DND-41 (cell line): Measurements from ENCODE around the gene APOBEC3H.

Experiments
- ATAC-seq: fragments of 200-7000 bp; cut with Tn5 transposase; 3 replicates; pipeline ENCODE4 v1.9.1; 2021; ENCODE audit warnings: low read depth; ENCODE audit not compliant: insufficient read depth
- DNase-seq: peaks from one replicate; pipeline ENCODE4 v3.0.0-alpha.2; 2020
- H2AFZ ChIP-seq: 2 replicates; pipeline ENCODE4 v1.6.0; 2012; ENCODE audit warnings: low read depth, low read length
- H3K27ac ChIP-seq: 2 replicates; pipeline ENCODE4 v1.5.1; 2012; ENCODE audit warnings: low read length, inconsistent platforms
- H3K27me3 ChIP-seq: fragments of 200-600 bp; sonication (generic); 2 replicates; pipeline ENCODE4 v1.6.0; 2012; ENCODE audit warnings: low read length, mild to moderate bottlenecking, inconsistent platforms; ENCODE audit not compliant: insufficient read depth, poor library complexity
- H3K36me3 ChIP-seq: 2 replicates; pipeline ENCODE4 v1.5.1; 2012; ENCODE audit warnings: low read length, inconsistent platforms; ENCODE audit not compliant: insufficient read depth
- H3K4me1 ChIP-seq: 2 replicates; pipeline ENCODE4 v1.5.1; 2012; ENCODE audit warnings: mild to moderate bottlenecking, low read length; ENCODE audit not compliant: insufficient read depth
- H3K4me2 ChIP-seq: 2 replicates; pipeline ENCODE4 v1.6.0; 2012; ENCODE audit warnings: mild to moderate bottlenecking, moderate library complexity, low read length, inconsistent platforms; ENCODE audit not compliant: insufficient read depth
- H3K4me3 ChIP-seq, 2 experiments: fragments of 200-600 bp in 1 of 2; shearing (Covaris generic) in 1 of 2; 2 replicates each; pipeline ENCODE4 v1.5.1; 2012 to 2016; ENCODE audit warnings: inconsistent platforms in 2 of 2, low read length in 2 of 2, mild to moderate bottlenecking in 2 of 2, low read depth in 1 of 2, moderate library complexity in 1 of 2
- H3K79me2 ChIP-seq: 2 replicates; pipeline ENCODE4 v1.6.0; 2012; ENCODE audit warnings: low read length, inconsistent platforms; ENCODE audit not compliant: insufficient read depth
- H3K9ac ChIP-seq: 2 replicates; pipeline ENCODE4 v1.6.0; 2012; ENCODE audit warnings: low read depth, mild to moderate bottlenecking, inconsistent platforms, low read length, moderate library complexity
- H3K9me3 ChIP-seq: 2 replicates; pipeline ENCODE4 v1.5.1; 2012; ENCODE audit warnings: low read length, moderate library complexity, mild to moderate bottlenecking, inconsistent platforms; ENCODE audit not compliant: insufficient read depth, severe bottlenecking
- H4K20me1 ChIP-seq: 2 replicates; pipeline ENCODE4 v1.6.0; 2012; ENCODE audit warnings: low read length; ENCODE audit not compliant: insufficient read depth
- EZH2 ChIP-seq: IDR thresholded peaks from 3 replicates; pipeline ENCODE4 v1.6.1; 2012; ENCODE audit warnings: borderline replicate concordance, low read depth, mild to moderate bottlenecking, moderate library complexity, low read length, inconsistent platforms; ENCODE audit not compliant: severe bottlenecking
- TF ChIP-seq, protein P1 (sequence below): IDR thresholded peaks from 2 replicates; pipeline ENCODE4 v1.5.1; 2012; ENCODE audit warnings: borderline replicate concordance, low read length, moderate library complexity, mild to moderate bottlenecking; ENCODE audit not compliant: poor library complexity, severe bottlenecking; ENCODE audit errors: extremely low read depth

Gene APOBEC3H

DNA sequence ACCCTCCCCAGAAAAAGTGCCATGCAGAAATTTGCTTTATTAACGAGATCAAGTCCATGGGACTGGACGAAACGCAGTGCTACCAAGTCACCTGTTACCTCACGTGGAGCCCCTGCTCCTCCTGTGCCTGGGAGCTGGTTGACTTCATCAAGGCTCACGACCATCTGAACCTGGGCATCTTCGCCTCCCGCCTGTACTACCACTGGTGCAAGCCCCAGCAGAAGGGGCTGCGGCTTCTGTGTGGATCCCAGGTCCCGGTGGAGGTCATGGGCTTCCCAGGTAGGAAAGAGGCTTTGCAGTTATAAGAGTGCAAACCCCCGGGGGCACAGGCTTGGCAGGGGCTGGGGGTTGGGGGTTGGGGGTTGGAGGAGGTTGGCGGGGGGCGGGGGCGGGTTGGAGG lies 4.2 kb downstream of the APOBEC3H start:
- Histone ChIP-seq H3K4me3 (no peak overlapping the region), H3K79me2 (no peaks in the 10 kb centered on the region), H3K9ac (no peak overlapping the region), H2AFZ (no peak overlapping the region), H4K20me1 (no peaks in the 10 kb centered on the region), H3K4me1 (peaks cover 10% of the 10 kb centered on the region), H3K27me3 (no peaks in the 10 kb centered on the region), H3K9me3 (no peaks in the 10 kb centered on the region), H3K27ac (no peak overlapping the region), H3K36me3 (no peaks in the 10 kb centered on the region), H3K4me2 (no peak overlapping the region)
- DNase-seq (no peak), ATAC-seq (no peak)
- TF ChIP-seq EZH2, result no peak
- TF ChIP-seq, protein P1, sequence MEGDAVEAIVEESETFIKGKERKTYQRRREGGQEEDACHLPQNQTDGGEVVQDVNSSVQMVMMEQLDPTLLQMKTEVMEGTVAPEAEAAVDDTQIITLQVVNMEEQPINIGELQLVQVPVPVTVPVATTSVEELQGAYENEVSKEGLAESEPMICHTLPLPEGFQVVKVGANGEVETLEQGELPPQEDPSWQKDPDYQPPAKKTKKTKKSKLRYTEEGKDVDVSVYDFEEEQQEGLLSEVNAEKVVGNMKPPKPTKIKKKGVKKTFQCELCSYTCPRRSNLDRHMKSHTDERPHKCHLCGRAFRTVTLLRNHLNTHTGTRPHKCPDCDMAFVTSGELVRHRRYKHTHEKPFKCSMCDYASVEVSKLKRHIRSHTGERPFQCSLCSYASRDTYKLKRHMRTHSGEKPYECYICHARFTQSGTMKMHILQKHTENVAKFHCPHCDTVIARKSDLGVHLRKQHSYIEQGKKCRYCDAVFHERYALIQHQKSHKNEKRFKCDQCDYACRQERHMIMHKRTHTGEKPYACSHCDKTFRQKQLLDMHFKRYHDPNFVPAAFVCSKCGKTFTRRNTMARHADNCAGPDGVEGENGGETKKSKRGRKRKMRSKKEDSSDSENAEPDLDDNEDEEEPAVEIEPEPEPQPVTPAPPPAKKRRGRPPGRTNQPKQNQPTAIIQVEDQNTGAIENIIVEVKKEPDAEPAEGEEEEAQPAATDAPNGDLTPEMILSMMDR, result no peak

DNA sequence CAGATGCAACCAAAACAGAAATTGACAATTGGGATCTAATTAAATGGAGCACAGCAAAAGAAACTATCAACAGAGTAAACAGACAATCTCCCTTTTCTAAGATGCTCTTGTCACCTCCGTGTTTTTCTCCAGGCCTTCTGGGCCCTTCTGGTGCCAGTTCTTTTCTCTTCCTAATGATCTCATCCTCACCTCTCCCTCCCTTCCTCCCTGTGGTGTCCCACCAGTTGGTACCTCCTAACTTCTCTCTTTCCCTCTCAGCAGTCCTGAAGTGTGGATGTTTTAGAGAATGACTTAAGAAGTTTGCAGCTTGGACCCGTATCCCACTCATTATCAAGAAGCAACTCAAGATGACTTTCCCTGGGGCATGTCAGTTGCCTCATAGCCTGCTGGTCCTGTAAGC lies 6.4 kb downstream of the APOBEC3H start:
- no peak overlapping the region for H2AFZ ChIP-seq
- TF ChIP-seq, protein P1, result no peak
- TF ChIP-seq EZH2, result no peak
- H3K4me2 ChIP-seq, result no peak overlapping the region
- H4K20me1 ChIP-seq, result no peaks in the 10 kb centered on the region
- no peak for ATAC-seq
- H3K4me3 ChIP-seq, result no peak overlapping the region
- H3K27me3 ChIP-seq, result no peaks in the 10 kb centered on the region
- H3K9ac ChIP-seq, result no peak overlapping the region
- no peaks in the 10 kb centered on the region for H3K9me3 ChIP-seq
- H3K79me2 ChIP-seq, result no peaks in the 10 kb centered on the region
- H3K27ac ChIP-seq, result no peak overlapping the region
- no peaks in the 10 kb centered on the region for H3K36me3 ChIP-seq
- DNase-seq, result no peak
- H3K4me1 ChIP-seq, result no peaks in the 10 kb centered on the region

DNA sequence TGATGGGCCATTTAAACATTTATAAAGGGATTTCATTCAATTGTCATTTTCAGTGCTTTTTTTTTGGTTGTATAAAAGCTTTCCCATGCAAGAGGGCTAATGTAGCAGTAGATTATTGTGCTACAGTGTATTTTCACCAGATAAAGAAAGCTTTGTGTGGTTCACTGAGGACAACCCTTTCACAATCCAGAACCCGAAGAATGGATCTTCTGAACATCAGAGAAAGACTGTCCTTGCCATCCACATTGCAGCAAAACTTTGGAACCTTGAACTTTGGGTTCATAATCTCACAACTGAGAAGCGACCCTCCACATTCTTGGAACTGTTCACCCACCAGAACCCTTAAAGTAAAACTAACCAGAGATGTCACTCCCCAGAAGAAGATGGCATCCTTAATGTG lies 9.3 kb downstream of the APOBEC3H start:
- H2AFZ ChIP-seq, result no peak overlapping the region
- H3K79me2 ChIP-seq, result no peaks in the 10 kb centered on the region
- H3K4me1 ChIP-seq, result no peaks in the 10 kb centered on the region
- no peak overlapping the region for H3K4me3 ChIP-seq
- no peaks in the 10 kb centered on the region for H4K20me1 ChIP-seq
- no peaks in the 10 kb centered on the region for H3K36me3 ChIP-seq
- no peak overlapping the region for H3K4me2 ChIP-seq
- no peak for ATAC-seq
- DNase-seq, result no peak
- H3K27me3 ChIP-seq, result no peaks in the 10 kb centered on the region
- H3K27ac ChIP-seq, result no peak overlapping the region
- no peak for TF ChIP-seq EZH2
- TF ChIP-seq, protein P1, result no peak
- H3K9me3 ChIP-seq, result no peaks in the 10 kb centered on the region
- H3K9ac ChIP-seq, result no peak overlapping the region

DNA sequence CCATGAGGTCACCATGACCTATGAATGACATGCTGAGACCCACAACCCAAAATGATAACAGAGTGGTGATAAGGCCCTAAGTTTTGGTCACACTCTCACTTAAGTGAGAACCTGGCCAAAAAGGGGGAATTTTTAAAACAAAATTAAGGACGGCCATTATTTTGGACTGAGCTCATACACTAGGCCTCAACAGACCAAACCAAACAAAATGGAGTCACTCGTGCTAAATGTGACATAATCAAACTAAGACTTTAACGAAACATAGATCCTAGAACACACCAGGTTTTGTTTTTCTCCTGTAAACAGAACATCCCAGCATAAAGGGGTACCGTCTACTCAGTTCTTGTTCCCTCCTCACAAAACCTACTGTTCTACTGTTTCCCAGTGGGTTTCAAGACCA lies 11.4 kb downstream of the APOBEC3H start:
- Histone ChIP-seq H3K9ac (no peak overlapping the region), H4K20me1 (no peaks in the 10 kb centered on the region), H2AFZ (no peak overlapping the region), H3K9me3 (no peaks in the 10 kb centered on the region), H3K27ac (no peak overlapping the region), H3K4me2 (no peak overlapping the region), H3K36me3 (no peaks in the 10 kb centered on the region), H3K79me2 (no peaks in the 10 kb centered on the region), H3K27me3 (no peaks in the 10 kb centered on the region), H3K4me3 (no peak overlapping the region), H3K4me1 (no peaks in the 10 kb centered on the region)
- DNase-seq, result no peak
- no peak for ATAC-seq
- TF ChIP-seq, protein P1, result no peak
- TF ChIP-seq EZH2, result no peak
